ENCODE data around the gene PPARG.

- TF ChIP-seq JUND (IDR thresholded peaks at IDR 0.05) (no peak), CTCF (IDR thresholded peaks at IDR 0.05; ENCODE audit: low read depth, low read length, missing input control) (no peak), RAD21 (IDR thresholded peaks at IDR 0.05) (no peak), YY1 (IDR thresholded peaks at IDR 0.05) (no peak), MAX (IDR thresholded peaks at IDR 0.05) (no peak)
Observed at GRCh38 chr3:12437221-12437605, 148.3 kb downstream of the PPARG start.
